SIG-M5 treated with dmso at 0.1 percent for 504 hours (cell line): ENCODE measurements around the gene SPNS3.
A peak's percentile ranks its signal among the peaks of the same experiment; 100 is the strongest.

Source experiments
- DNase-seq: peaks from one replicate; lab custom pipeline; 2025; ENCODE audit not compliant: unreplicated experiment; lab: John Stamatoyannopoulos, UW

Gene SPNS3

GRCh38 chr17:4487820-4488716 lies 54.3 kb downstream of the SPNS3 start:
- no peak for DNase-seq

DNA sequence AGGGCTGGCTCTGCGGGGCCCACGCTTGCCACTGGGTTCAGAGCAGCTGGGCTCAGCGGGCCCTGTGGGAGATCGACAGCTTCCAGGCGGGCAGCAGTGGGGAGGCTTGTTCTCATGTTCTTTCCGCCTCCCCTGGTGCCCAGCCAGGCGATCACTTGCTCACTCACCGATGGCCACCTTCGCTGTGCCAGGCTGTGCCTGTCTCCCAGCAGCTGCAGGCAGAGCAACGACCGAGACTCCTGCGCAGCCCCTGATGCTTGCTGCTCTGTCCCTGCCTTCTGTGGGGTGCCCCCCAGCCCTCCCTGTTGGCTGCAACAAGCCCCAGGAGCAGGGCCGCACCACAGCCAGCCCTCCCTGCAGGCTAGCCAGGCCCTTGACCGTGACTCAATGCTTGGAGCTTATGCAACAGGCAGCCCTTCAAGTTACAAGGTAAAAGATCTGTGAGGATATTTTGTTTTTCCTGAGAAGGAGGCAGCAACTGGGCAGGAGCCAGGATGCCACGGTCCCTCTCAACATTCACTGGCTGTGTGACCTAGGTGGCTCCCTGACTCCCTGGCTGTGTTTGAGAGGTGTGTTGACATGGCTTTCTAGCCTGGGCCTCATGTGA lies 55.4 kb downstream of the SPNS3 start:
- DNase-seq = no peak

DNA sequence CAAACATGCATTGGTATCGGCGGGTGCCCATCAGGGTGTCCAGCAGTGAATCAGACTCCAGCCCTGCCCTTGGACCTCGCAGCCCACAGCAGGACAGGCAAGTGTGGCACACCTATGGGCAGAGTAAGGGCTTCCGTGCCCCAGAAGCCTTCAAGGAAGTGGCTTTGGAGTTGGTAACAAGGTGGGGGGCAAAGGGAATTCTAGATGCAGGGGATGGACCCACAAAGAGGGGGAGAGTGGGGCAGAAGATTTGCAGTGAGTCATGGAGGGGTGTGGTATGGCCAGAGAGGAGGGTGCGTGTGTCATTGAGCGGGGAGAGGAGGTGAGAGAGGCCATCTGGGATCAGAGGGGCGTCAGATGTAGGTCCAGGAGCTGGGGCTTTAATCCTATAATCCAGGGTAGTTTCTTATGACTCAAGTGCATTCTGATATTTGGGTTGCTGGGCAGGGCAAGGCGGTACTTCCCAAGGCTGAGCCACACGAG lies 56.4 kb downstream of the SPNS3 start:
- no peak for DNase-seq

GRCh38 chr17:4490637-4491061 lies 56.9 kb downstream of the SPNS3 start:
- DNase-seq = no peak

GRCh38 chr17:4492721-4493561 lies 59.2 kb downstream of the SPNS3 start:
- peak; percentile 45 for DNase-seq

GRCh38 chr17:4497101-4497824 lies 63.5 kb downstream of the SPNS3 start:
- DNase-seq = peak; percentile 33

DNA sequence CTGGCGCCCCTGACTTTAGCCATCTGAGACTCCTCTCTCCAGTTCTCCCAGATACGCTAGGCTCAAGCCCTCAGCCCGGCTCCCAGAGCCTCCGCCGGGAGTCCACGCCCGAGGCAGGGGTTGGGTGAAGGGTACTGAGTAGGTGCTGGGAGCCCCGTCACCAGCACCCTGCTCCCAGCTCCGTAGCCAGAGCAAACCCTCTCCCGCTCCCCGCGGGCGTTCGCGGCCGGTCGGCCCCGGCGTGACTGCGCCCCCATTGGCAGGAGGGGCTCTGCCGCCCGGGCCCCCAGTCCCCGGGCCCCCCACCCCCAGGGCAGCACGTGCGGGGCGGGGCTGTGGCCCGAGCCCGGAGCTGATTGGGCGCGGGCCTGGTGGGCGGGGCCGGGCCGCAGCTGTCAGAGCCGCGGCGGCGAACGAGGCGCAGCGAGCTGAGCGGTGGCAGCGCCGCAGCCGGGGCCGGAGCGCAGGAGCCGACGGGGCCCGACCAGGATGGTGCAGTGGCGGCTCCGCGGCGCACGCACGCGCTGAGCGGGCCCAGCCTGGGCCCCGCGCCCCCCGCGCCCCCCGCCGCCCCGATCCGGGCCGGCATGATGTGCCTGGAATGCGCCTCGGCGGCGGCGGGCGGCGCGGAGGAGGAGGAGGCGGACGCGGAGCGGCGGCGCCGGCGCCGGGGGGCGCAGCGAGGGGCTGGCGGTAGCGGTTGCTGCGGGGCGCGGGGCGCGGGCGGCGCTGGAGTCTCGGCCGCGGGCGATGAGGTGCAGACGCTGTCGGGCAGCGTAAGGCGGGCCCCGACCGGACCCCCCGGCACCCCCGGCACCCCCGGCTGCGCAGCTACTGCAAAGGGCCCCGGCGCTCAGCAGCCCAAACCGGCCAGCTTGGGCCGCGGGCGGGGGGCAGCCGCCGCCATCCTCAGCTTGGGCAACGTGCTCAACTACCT lies 65.0 kb downstream of the SPNS3 start, which contains the start of gene SPNS2:
Gene SPNS2 (plus strand): TSS at position 421 of the 937 bp plus-strand sequence. CDS start 167 bp downstream, at position 588.
- peak; percentile 55 for DNase-seq

DNA sequence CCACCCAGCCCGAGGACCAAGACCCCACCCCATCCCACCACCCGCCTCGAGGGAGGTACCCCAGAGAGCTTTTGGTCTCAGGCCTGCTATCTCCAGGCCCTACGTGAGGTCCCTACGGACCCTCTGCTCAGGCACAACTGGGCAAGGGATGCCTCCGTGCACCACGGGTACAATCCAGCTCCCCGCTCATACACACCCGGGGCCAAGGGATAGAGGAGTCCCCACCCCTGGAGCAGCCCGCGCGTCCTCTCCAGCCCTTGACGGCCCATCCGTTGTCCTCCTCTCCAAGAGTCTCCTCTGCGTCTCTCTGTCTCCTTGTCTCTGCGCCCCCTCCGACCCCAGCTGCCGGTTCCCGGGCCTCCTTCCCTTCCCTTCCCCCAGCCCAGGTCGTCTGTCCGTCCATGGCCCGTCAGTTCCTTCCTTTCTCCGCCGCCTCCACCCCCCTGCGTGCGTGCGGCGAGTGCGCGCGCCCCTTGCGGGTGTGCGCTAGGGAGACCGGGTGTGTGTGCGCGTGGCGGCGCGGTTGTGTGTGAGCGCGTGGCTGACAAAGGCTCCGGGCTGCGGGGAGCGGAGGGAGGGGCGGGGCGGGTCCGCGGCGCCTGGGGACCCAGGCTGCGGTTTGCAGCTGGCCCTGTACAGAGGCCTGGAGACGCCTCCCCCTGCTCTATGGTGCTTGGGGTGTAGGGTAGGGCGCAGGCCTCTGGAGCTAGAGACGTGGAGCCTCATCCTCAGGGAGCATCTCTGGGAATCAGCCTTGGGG lies 65.9 kb downstream of the SPNS3 start:
- peak; percentile 33 for DNase-seq

DNA sequence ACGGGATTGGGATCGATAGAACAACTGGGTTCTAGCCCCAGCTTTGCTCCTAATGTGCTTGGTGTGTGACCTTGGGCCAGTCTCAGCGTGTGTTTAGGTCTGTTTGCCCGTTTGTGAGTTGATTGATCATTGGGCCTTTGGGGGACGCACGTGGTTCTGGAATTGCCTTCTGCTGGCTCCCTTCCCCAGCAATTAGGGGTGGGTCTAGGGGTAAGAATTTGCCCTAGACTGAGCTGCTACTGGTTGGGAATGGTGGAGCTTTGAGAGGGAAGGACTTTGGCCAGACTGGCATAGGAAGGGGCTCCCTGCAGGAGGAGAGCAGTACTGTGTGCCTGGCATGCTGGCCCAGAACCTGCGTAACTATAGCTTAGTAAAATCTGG lies 66.4 kb downstream of the SPNS3 start:
- DNase-seq = no peak

DNA sequence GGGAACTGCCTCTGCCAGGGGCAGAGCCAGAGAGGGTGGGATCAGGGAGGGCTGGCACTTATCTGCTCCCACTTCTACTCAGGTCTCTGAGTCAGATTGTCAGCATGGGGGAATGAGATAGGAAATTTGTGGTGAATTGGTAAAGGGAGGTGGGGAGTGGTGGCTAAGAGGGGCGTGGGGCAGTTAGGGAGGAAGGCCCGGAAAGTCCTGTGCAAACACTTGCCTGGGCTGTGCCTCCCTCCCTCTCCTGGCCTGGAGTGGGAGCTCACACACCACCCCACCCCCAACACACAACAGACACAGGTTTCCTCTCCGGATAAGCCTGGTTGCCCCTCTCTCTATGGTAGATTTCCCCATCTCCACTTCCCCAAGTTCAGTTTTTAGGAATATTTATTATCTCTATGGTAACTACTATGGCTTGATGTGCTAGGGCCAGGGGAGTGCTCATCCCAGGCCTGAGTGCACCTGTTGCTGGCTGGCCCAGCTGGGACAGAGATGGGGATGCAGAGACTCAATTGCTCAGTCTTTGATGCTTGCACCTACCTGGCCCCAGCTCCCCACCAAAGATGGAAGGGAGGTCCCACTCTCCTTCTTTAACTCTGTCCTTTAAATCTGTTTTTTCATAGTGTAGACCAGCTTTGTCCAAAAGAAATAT lies 67.7 kb downstream of the SPNS3 start:
- no peak for DNase-seq

DNA sequence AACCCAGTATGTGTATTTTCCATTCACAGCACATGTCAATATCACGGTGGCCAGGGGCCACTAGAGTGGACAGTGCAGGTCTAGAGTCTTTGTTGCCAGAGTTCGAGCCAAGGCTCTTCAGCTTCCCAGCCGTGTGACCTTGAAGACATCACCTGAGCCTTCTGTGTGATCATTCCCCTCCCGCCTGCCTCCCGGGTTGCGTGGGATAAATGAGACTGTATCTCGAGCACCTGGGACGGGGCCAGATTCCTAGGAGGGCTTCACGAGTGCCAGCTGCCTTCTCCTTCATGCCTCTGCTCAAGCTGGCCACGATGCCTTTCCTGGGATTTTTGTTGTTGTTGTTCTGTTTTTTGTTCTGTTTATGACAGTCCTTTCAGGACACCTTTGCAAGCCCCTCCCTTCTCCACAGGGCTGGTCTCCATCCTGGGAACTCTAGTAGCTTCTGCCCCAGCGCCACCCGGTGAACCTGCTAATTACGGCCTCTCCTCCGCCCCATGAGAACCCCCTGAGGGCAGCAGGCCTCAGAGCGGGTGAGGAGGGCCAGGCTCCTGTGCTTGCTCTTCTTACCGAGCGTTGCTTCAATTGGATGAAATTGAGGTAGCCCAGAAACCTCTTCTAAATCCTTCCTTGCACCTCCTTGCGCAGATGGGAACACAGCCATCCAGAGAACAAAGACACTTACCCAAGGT lies 68.9 kb downstream of the SPNS3 start:
- no peak for DNase-seq

GRCh38 chr17:4503283-4504025 lies 69.7 kb downstream of the SPNS3 start:
- DNase-seq = no peak

DNA sequence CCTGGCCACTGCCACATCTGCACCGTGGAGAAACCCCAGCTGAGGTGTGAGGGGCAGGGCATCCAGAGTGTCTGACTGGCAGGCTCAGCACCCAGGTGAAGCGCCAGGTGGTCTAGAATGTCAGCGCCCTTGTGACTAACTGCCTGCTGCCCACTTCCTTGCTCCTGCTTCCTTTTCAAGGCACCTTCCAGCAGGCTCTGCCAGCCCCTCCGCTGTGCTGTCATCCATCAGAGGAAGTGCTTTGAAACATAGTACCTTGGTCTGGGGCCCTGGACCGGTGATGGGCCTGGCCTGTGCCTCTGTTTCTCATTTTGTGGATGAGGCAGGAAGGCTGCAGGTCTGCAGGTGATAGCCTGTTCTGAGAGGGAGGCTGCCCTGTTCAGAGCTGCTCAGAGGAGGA lies 70.4 kb downstream of the SPNS3 start:
- no peak for DNase-seq

DNA sequence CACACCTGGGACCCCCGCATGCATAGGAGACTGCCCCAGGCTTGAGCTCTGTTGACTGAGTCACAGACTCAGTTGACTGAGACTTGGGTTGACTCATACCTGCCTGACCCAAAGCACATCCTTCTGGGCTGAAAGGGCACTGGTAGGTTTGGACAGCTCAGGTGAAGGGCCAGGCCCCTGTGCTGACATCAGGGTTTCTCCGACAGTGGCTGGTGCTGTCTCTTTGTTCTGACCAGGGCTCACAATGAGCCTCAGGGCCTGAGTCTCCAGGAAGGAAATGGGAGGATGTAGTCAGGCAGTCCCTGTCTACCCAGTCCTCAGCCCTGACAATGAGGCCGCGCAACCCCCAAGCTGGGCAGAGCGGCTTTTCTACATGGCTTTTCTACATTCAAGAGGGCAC lies 71.4 kb downstream of the SPNS3 start:
- no peak for DNase-seq

DNA sequence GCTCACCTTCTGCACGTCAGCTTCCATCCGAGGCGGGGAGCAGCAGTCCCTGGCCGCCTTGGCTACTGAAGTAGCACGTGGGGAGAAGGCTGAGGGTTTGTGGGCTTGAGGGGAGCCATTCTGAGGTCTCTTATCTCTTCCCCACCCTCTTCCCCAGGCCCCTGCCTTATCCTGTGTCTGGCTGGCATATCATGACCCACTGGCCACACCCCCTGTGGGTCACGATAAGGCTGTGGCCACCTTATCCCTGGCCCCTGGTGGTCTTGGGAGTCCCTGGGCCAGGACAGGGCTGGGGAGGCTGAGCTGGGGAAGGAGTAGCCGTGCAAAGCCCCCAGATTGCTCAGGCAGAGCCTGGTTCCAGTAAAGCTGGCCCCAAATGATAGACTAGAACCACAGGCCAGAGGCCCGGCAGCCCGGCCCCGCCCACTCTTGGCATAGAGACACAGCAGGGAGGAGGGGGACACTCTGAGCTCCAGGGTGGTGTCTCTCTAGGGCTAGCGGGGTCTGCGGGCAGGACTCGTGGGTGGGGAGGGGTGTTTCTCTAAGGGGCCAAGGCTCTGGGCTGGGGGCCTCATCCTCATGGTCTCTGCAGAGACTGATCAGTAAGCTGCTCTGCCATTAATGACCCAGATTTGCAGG lies 72.6 kb downstream of the SPNS3 start:
- DNase-seq = no peak

GRCh38 chr17:4506892-4507291 lies 73.2 kb downstream of the SPNS3 start:
- no peak for DNase-seq
